ENCODE results near the gene SLC6A18.
"Not testable (repeated sequence)": the region's sequence is repeated elsewhere in the genome, so short reads cannot be mapped to it uniquely, and the experiment has no call there.

SLC6A18 gene

DNA sequence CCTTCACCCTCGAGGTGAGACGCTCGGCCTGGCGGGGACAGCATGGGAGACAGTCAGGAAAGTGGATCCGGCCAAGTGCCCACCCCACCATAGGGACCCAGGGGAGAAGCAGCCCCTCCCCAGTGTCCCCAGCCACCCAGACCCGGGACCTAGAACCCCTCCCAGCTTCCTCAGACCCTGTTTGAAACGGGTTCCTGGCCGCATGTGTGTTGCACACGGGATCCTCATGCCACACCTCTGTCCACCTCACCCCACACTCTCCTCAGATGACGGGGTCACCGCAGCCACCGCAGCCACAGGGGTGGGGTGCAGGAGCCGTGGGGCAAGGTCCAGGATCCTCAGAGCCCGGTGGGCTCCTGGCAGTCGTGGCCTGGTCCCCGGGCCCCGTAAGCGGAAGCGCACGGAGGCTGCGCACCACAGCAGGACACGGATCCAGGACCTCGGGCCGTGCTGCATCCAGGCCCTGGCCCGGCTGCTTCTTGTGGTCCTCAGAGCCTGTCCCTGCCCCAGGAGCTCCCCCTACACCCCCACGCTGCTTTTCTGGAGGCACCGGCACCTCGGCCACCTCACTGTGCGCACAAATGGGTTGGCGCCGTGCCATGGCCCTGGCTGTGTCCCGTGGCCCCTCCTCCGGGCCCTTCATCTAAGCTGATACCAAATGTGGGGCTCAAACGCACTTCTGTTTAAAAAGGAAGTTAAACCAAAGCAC is 54.4 kb downstream of the SLC6A18 start:
- DNase-seq, result no peak

- DNase-seq, result no peak
Observed at GRCh38 chr5:1280177-1281037, 55.2 kb downstream of the SLC6A18 start.

DNA sequence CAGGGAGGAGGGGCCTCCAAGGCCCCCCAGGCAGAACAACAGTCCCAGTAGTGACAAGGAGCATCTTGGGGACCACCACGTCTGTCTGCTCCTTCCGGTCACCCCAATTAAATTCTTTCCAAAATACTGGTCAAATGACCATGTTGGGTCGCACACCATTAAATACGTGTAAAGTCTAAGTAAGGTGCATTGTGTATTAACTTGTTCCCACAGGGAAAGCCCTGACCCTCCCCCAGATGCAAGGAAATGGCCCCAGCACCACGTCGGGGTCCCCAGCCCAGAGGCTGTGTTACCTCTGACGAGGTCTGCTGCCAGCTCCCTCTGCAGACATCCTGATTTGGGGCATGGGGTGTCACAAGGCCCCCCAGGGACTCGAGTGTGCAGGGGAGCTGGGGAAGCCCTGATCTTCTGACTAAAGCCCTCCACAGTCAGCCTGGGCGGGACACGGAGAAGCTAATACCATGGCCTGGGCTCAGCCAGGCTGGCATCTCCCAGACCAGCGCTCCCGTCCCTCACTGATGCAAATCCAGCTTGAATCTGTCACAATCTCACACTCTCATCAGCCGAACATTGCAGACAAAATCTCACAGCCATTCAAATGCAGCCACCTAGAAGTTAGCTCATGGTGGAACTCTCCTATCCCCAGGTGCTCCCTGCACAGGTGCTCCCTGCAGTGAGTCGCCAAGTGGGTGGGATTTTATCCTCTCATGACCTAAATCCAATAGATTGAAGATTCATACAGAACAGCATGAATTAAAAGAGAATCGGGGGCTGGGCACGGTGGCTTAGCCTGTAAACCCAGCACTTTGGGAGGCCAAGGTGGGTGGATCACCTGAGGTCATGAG is 56.1 kb downstream of the SLC6A18 start:
- DNase-seq, result no peak

- no peak for DNase-seq
Observed at GRCh38 chr5:1282131-1282992, 57.2 kb downstream of the SLC6A18 start.

DNA sequence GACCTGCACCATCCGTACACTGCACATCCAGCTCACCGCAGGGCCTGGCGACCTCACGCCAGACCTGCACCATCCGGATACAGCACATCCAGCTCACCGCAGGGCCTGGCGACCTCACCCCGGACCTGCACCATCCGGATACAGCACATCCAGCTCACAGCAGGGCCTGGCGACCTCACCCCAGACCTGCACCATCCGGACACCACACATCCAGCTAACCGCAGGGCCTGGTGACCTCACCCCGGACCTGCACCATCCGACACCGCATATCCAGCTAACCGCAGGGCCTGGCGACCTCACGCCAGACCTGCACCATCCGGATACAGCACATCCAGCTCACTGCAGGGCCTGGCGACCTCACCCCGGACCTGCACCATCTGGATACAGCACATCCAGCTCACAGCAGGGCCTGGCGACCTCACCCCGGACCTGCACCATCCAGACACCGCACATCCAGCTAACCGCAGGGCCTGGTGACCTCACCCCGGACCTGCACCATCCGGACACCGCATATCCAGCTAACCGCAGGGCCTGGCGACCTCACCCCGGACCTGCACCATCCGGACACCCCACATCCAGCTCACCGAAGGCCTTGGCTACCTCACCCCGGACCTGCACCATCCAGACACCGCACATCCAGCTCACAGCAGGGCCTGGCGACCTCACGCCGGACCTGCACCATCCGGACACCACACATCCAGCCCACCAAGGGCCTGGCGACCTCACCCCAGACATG is 58.0 kb downstream of the SLC6A18 start:
- DNase-seq, result not testable (repeated sequence)

GRCh38 chr5:1283729-1284041 is 58.5 kb downstream of the SLC6A18 start:
- DNase-seq, result not testable (repeated sequence)

GRCh38 chr5:1284336-1284970 is 59.3 kb downstream of the SLC6A18 start:
- DNase-seq, result not testable (repeated sequence)

GRCh38 chr5:1285141-1285540 is 60.0 kb downstream of the SLC6A18 start:
- DNase-seq, result no peak

DNA sequence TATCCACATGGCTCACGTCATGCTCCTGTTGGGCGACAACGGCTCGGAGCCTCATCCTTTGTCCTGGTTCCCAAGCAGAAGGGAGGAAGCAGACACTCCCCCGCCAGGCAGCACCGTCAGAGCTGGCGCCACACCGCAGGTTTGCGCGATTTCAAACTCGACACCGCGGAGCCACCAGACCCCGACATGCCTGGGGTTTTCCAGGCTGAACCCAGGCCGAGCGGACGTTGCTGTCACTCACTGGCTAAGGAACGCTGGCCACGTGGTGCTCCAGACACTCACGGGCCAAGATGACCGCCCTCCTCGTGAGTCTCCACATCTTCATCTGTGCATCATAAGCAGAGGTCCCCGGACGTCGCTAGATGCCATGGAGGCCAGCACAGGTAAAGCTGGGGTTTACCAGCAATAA is 60.7 kb downstream of the SLC6A18 start:
- no peak for DNase-seq

DNA sequence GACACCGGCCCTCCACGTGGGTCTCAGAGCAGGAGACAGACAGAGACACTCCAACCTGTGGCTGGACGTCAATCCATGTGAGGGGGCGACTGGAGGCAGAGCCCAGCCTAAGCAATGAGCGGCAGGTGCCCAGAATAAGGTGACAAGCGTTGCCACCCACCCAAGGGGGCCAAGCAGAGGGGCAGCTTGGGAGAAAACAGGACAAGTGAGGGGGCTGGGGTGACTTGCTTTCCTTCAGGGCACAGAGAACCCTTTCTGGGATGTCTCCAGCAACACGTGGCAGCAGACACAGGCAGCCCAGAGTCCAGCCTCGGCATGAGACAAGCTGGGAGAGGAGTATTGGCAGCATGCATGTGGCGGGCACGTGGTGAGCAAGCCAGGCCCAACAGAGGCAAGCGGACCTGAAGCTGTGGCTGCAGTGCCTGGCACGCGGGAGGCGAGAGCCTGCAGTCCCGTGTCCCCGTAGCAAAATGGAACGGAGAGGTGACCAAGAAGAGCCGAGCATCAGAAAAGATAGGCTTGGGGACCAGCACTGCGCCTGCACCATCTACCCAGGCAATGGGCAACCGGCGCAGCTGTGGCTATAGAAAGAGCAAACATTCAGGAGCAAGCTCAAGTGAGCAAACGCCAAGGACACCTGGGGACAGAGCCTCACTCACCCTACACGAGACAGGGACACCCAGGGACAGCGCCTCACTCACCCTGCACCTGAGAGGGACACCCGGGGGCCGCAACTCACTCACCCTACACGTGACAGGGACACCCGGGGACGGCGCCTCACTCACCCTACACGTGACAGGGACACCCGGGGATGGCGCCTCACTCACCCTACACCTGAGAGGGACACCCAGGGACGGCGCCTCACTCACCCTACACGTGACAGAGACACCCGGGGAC is 63.5 kb downstream of the SLC6A18 start:
- DNase-seq, result no peak

GRCh38 chr5:1289559-1289958 is 64.4 kb downstream of the SLC6A18 start:
- DNase-seq, result not testable (repeated sequence)

GRCh38 chr5:1290956-1291355 is 65.8 kb downstream of the SLC6A18 start:
- not testable (repeated sequence) for DNase-seq

DNA sequence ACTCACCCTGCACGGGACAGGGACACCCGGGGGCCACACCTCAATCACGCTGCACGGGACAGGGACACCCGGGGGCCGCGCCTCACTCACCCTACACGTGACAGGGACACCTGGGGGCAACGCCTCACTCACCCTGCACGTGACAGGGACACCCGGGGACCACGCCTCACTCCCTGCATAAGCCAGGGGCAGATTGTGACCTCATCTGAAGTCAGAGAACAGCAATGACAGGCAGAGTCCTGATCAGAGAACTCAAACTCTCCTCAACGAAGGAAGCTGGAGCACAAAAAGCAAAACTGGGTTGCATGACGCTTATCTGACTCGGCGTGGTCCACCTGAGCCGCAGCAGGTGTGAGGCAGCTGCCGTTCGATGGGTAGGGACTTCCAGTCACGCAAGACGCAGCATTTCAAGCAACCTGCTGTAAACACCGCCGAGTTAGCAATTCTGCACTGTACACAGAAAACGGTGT is 66.5 kb downstream of the SLC6A18 start:
- no peak for DNase-seq

DNA sequence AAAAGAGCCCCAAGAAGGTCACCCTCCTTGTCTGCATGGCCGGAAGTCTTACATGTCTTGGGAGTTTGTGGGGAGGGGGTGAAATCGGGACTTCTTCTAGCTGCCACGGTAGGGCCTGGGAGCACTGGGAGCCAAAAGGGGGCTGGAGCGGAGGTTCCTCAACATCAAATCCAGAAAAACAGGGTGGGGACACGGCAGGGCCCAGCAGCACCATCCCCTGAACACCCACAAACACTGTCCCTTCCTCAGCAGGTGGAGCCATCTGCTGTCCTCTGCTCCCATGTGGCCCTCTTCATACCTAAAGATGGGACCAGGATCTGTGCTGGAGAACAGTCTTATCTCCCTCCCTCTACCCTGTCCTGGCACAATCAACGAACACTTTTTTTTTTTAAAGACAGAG is 67.0 kb downstream of the SLC6A18 start:
- DNase-seq, result peak; percentile 7

DNA sequence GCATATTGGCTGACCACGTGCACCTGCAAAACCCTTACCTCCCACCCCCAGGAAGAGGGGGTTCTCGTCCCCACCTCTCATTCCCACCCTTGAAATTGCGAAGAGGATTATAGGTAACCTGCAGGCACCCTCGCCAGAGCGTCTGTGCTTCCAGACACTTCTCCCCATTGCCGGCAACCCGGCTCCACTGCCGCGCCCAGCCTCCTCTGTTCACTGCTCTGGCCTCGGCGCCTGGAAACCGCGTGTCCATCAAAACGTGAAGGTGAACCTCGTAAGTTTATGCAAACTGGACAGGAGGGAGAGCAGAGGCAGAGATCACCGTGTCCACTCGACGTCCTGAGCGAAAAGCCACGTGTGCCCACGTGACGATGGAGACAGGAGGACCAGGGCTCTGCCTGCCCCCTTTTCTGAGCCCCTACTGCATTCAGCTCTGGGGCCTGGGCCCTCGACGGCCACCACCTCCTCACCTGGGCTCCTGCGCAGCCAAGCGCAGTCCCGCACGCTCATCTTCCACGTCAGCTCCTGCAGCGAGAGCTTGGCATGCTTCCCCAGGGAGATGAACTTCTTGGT is 67.8 kb downstream of the SLC6A18 start:
- DNase-seq, result peak; percentile 8

DNA sequence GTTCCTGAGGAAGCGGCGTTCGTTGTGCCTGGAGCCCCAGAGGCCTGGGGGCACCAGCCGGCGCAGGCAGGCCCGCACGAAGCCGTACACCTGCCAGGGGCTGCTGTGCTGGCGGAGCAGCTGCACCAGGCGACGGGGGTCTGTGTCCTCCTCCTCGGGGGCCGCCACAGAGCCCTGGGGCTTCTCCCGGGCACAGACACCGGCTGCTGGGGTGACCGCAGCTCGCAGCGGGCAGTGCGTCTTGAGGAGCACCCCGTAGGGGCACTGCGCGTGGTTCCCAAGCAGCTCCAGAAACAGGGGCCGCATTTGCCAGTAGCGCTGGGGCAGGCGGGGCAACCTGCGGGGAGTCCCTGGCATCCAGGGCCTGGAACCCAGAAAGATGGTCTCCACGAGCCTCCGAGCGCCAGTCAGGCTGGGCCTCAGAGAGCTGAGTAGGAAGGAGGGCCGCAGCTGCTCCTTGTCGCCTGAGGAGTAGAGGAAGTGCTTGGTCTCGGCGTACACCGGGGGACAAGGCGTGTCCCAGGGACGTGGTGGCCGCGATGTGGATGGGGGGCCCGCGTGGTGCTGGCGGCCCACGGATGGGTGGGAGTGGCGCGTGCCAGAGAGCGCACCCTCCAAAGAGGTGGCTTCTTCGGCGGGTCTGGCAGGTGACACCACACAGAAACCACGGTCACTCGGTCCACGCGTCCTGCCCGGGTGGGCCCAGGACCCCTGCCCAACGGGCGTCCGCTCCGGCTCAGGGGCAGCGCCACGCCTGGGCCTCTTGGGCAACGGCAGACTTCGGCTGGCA is 68.4 kb downstream of the SLC6A18 start:
- peak; percentile 13 for DNase-seq

GRCh38 chr5:1294206-1294834 is 69.1 kb downstream of the SLC6A18 start:
- peak; percentile 23 for DNase-seq
